HepG2 (cell line): ENCODE results near the gene ROM1. TPM values are rescaled to one million over a fixed set of nuclear protein-coding genes. Genes with fewer than 3 reads are reported as not detected.

Experiments used
- CCDC6 ChIP-seq: sonication (generic); formaldehyde crosslinking; IDR thresholded peaks from 2 replicates; pipeline ENCODE4 v1.8.1; 2022; ENCODE audit warnings: mild to moderate bottlenecking, missing genetic modification reagents, moderate library complexity
- DNMT3B ChIP-seq: conservative IDR thresholded peaks from 2 replicates; pipeline ENCODE4 v1.6.1; 2016; ENCODE audit warnings: missing biosample characterization, control low read depth
- FOSL1 ChIP-seq: sonication (generic); formaldehyde crosslinking; IDR thresholded peaks from 2 replicates; pipeline ENCODE4 v1.9.0; 2021; ENCODE audit warnings: missing genetic modification reagents, borderline replicate concordance
- GFI1 ChIP-seq: sonication (generic); formaldehyde crosslinking; IDR thresholded peaks from 2 replicates; pipeline ENCODE4 v1.5.0; 2020; ENCODE audit warnings: missing genetic modification reagents, mild to moderate bottlenecking, borderline replicate concordance
- KAT2B ChIP-seq: fragments of 150-350 bp; IDR thresholded peaks from 2 replicates; pipeline ENCODE4 v1.6.1; 2014; ENCODE audit warnings: low read depth, low read length, borderline replicate concordance
- LBX2 ChIP-seq: sonication (generic); formaldehyde crosslinking; IDR thresholded peaks from 2 replicates; pipeline ENCODE4 v1.5.0; 2020; ENCODE audit warnings: missing genetic modification reagents, mild to moderate bottlenecking, borderline replicate concordance
- MED8 ChIP-seq: sonication (generic); formaldehyde crosslinking; IDR thresholded peaks from 2 replicates; pipeline ENCODE4 v1.8.1; 2023; ENCODE audit warnings: mild to moderate bottlenecking, missing genetic modification reagents; ENCODE audit not compliant: insufficient replicate concordance
- NR0B2 ChIP-seq: sonication (generic); formaldehyde crosslinking; IDR thresholded peaks from 2 replicates; pipeline ENCODE4 v1.4.0; 2020; ENCODE audit warnings: mild to moderate bottlenecking, missing genetic modification reagents
- TMF1 ChIP-seq: sonication (generic); formaldehyde crosslinking; IDR thresholded peaks from 2 replicates; pipeline ENCODE4 v1.8.1; 2022; ENCODE audit warnings: low read depth, missing genetic modification reagents
- ZNF17 ChIP-seq: sonication (generic); formaldehyde crosslinking; IDR thresholded peaks from 2 replicates; pipeline ENCODE4 v1.5.0; 2020; ENCODE audit warnings: mild to moderate bottlenecking, missing genetic modification reagents
- ZNF34 ChIP-seq: sonication (generic); formaldehyde crosslinking; IDR thresholded peaks from 2 replicates; pipeline ENCODE4 v1.4.0; 2020; ENCODE audit warnings: mild to moderate bottlenecking, missing genetic modification reagents, borderline replicate concordance
- ZNF460 ChIP-seq: sonication (generic); formaldehyde crosslinking; IDR thresholded peaks from 2 replicates; pipeline ENCODE4 v1.5.1; 2020; ENCODE audit warnings: missing genetic modification reagents, mild to moderate bottlenecking, borderline replicate concordance
- ZNF605 ChIP-seq: sonication (generic); formaldehyde crosslinking; IDR thresholded peaks from 2 replicates; pipeline ENCODE4 v1.8.0; 2022; ENCODE audit warnings: mild to moderate bottlenecking, missing genetic modification reagents
- ZNF775 ChIP-seq: sonication (generic); formaldehyde crosslinking; IDR thresholded peaks from 2 replicates; pipeline ENCODE4 v1.4.0; 2020; ENCODE audit warnings: missing genetic modification reagents, mild to moderate bottlenecking, moderate library complexity, borderline replicate concordance
- ZNF790 ChIP-seq: sonication (generic); formaldehyde crosslinking; IDR thresholded peaks from 2 replicates; pipeline ENCODE4 v1.8.0; 2022; ENCODE audit warnings: missing genetic modification reagents, mild to moderate bottlenecking, borderline replicate concordance
- polyA plus RNA-seq, 8 experiments: library from polyadenylated mRNA; depleted of rRNA in 3 of 8; stranded (reverse) in 7 of 8; unstranded in 1 of 8; fragments of >200 nt; fragmentation: Illumina TruSeq in 4 of 8; extraction: Trizol in 4 of 8; gene quantifications; 2 replicates each; pipeline versions ENCODE4 v1.2.1 to v1.2.3, GENCODE V29; 2011 to 2016; ENCODE audit warnings: low read depth in 4 of 8, missing spikeins in 1 of 8, mixed read lengths in 1 of 8; ENCODE audit not compliant: insufficient read depth in 1 of 8
- total RNA-seq, 5 experiments: library from RNA; depleted of rRNA; stranded (reverse); fragments of >200 nt; fragmentation: Illumina TruSeq; extraction: Trizol; gene quantifications; 2 replicates each; pipeline ENCODE4 v1.2.3, GENCODE V29; 2016; ENCODE audit warnings: low read depth in 1 of 5
- TF ChIP-seq, protein P1 (sequence below): sonication (generic); formaldehyde crosslinking; IDR thresholded peaks from 2 replicates; pipeline ENCODE4 v1.4.0; 2020; ENCODE audit warnings: missing genetic modification reagents, mild to moderate bottlenecking, borderline replicate concordance
- TF ChIP-seq, protein P2 (sequence below): sonication (generic); formaldehyde crosslinking; IDR thresholded peaks from 2 replicates; pipeline ENCODE4 v1.5.0; 2020; ENCODE audit warnings: mild to moderate bottlenecking, missing genetic modification reagents

The ROM1 gene
- total and polyA plus RNA-seq, 2 of the 13 experiments (the other 11 are each of a cell fraction or from before 2014, with no cell fraction given) = 1.2 to 2.4 TPM

GRCh38 chr11:62645946-62646824, 33.1 kb downstream of the ROM1 start, which contains the start of gene GANAB (continued):
- TF ChIP-seq ZNF790 (CRISPR knock-in tag) (no peak; the same call in 1 of the 2 replicates), NR0B2 (CRISPR knock-in tag) (no peak), LBX2 (CRISPR knock-in tag) (no peak), MED8 (peak; percentile 43), FOSL1 (CRISPR knock-in tag) (no peak), KAT2B (no peak), ZNF460 (CRISPR knock-in tag) (peak; percentile 17; the same call in 1 of the 2 replicates), DNMT3B (no peak), ZNF605 (CRISPR knock-in tag) (no peak), CCDC6 (CRISPR knock-in tag) (peak; percentile 85), ZNF17 (CRISPR knock-in tag) (no peak), TMF1 (CRISPR knock-in tag) (no peak), GFI1 (peak; percentile 56; the same call in 1 of the 2 replicates), ZNF775 (no peak), ZNF34 (CRISPR knock-in tag) (no peak)
- TF ChIP-seq, protein P1, sequence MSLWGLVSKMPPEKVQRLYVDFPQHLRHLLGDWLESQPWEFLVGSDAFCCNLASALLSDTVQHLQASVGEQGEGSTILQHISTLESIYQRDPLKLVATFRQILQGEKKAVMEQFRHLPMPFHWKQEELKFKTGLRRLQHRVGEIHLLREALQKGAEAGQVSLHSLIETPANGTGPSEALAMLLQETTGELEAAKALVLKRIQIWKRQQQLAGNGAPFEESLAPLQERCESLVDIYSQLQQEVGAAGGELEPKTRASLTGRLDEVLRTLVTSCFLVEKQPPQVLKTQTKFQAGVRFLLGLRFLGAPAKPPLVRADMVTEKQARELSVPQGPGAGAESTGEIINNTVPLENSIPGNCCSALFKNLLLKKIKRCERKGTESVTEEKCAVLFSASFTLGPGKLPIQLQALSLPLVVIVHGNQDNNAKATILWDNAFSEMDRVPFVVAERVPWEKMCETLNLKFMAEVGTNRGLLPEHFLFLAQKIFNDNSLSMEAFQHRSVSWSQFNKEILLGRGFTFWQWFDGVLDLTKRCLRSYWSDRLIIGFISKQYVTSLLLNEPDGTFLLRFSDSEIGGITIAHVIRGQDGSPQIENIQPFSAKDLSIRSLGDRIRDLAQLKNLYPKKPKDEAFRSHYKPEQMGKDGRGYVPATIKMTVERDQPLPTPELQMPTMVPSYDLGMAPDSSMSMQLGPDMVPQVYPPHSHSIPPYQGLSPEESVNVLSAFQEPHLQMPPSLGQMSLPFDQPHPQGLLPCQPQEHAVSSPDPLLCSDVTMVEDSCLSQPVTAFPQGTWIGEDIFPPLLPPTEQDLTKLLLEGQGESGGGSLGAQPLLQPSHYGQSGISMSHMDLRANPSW (CRISPR knock-in tag) = no peak; the same call in 1 of the 2 replicates
- TF ChIP-seq, protein P2, sequence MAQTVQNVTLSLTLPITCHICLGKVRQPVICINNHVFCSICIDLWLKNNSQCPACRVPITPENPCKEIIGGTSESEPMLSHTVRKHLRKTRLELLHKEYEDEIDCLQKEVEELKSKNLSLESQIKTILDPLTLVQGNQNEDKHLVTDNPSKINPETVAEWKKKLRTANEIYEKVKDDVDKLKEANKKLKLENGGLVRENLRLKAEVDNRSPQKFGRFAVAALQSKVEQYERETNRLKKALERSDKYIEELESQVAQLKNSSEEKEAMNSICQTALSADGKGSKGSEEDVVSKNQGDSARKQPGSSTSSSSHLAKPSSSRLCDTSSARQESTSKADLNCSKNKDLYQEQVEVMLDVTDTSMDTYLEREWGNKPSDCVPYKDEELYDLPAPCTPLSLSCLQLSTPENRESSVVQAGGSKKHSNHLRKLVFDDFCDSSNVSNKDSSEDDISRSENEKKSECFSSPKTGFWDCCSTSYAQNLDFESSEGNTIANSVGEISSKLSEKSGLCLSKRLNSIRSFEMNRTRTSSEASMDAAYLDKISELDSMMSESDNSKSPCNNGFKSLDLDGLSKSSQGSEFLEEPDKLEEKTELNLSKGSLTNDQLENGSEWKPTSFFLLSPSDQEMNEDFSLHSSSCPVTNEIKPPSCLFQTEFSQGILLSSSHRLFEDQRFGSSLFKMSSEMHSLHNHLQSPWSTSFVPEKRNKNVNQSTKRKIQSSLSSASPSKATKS (CRISPR knock-in tag) = no peak
